ENCODE measurements around the gene PLEKHM3. TPM values are rescaled to one million over a fixed set of nuclear protein-coding genes. Genes with fewer than 3 reads are reported as not detected.
A peak's percentile ranks its signal among the peaks of the same experiment; 100 is the strongest.

The PLEKHM3 gene
- total and polyA plus RNA-seq, 2 experiments from 2014 or later, result 4.9 to 6.6 TPM

GRCh38 chr2:207775473-207775872, 249.9 kb downstream of the PLEKHM3 start:
- Histone ChIP-seq H3K4me3 (no peak overlapping the region), H3K9me2 (ENCODE audit: insufficient read depth) (no peaks in the 10 kb centered on the region), H3K9me3 (ENCODE audit: low read depth) (no peaks in the 10 kb centered on the region), H3K36me3 (ENCODE audit: low read depth) (no peaks in the 10 kb centered on the region), H3K27ac (no peak overlapping the region), H3K9ac (no peak overlapping the region), H4K20me1 (ENCODE audit: insufficient read depth) (no peaks in the 10 kb centered on the region), H3F3A (ENCODE audit: insufficient read depth) (no peaks in the 10 kb centered on the region), H3K27me3 (replicated peaks; ENCODE audit: insufficient read depth) (no peaks in the 10 kb centered on the region), H3K79me2 (ENCODE audit: insufficient read depth) (no peaks in the 10 kb centered on the region), H3K4me1 (ENCODE audit: insufficient read depth) (no peaks in the 10 kb centered on the region), H3K4me2 (ENCODE audit: unreplicated experiment) (no peak overlapping the region), H2AFZ (no peak overlapping the region)
- DNase-seq, result no peak
- TF ChIP-seq EZH2phosphoT487 (IDR thresholded peaks at IDR 0.05; ENCODE audit: insufficient read depth, low read depth), result no peak
- TF ChIP-seq EZH2 (IDR thresholded peaks at IDR 0.05; ENCODE audit: insufficient read depth, poor library complexity, severe bottlenecking), result no peak
- in situ Hi-C loops (cut with MboI), result no loop called here
- WGBS, 2 experiments (ENCODE audit: low coverage in 1 of 2, low lambda C conversion rate in 2 of 2, missing lambda C conversion rate in 2 of 2), result 77 to 88% methylated on average over 3 of the region's 3 CpGs

- H3K9me2 ChIP-seq (ENCODE audit: insufficient read depth), result no peaks in the 10 kb centered on the region
- H3F3A ChIP-seq (ENCODE audit: insufficient read depth), result no peaks in the 10 kb centered on the region
- 87 to 92% methylated on average over 12 to 13 of the region's 13 CpGs for WGBS, 2 experiments (ENCODE audit: low coverage in 1 of 2, low lambda C conversion rate in 2 of 2, missing lambda C conversion rate in 2 of 2)
- H3K9ac ChIP-seq, result no peak overlapping the region
- in situ Hi-C loops (cut with MboI), result no loop called here
- no peak overlapping the region for H3K4me2 ChIP-seq (ENCODE audit: unreplicated experiment)
- no peak overlapping the region for H2AFZ ChIP-seq
- no peak overlapping the region for H3K27ac ChIP-seq
- H3K9me3 ChIP-seq (ENCODE audit: low read depth), result no peaks in the 10 kb centered on the region
- no peak overlapping the region for H3K4me3 ChIP-seq
- H3K36me3 ChIP-seq (ENCODE audit: low read depth), result no peaks in the 10 kb centered on the region
- H3K27me3 ChIP-seq (replicated peaks; ENCODE audit: insufficient read depth), result no peaks in the 10 kb centered on the region
- no peak for TF ChIP-seq EZH2phosphoT487 (IDR thresholded peaks at IDR 0.05; ENCODE audit: insufficient read depth, low read depth)
- no peak for TF ChIP-seq EZH2 (IDR thresholded peaks at IDR 0.05; ENCODE audit: insufficient read depth, poor library complexity, severe bottlenecking)
- H4K20me1 ChIP-seq (ENCODE audit: insufficient read depth), result no peaks in the 10 kb centered on the region
- no peaks in the 10 kb centered on the region for H3K79me2 ChIP-seq (ENCODE audit: insufficient read depth)
- DNase-seq, result no peak
- no peaks in the 10 kb centered on the region for H3K4me1 ChIP-seq (ENCODE audit: insufficient read depth)
Observed at GRCh38 chr2:207772844-207773205, 252.5 kb downstream of the PLEKHM3 start.

GRCh38 chr2:207772081-207772843, 253.1 kb downstream of the PLEKHM3 start:
- Histone ChIP-seq H3K79me2 (ENCODE audit: insufficient read depth) (no peaks in the 10 kb centered on the region), H3K4me1 (ENCODE audit: insufficient read depth) (no peaks in the 10 kb centered on the region), H3K9me2 (ENCODE audit: insufficient read depth) (no peaks in the 10 kb centered on the region), H3K27ac (no peak overlapping the region), H3K36me3 (ENCODE audit: low read depth) (no peaks in the 10 kb centered on the region), H3K9me3 (ENCODE audit: low read depth) (no peaks in the 10 kb centered on the region), H3K9ac (no peak overlapping the region), H3K4me2 (ENCODE audit: unreplicated experiment) (no peak overlapping the region), H4K20me1 (ENCODE audit: insufficient read depth) (no peaks in the 10 kb centered on the region), H3K27me3 (replicated peaks; ENCODE audit: insufficient read depth) (no peaks in the 10 kb centered on the region), H2AFZ (no peak overlapping the region), H3F3A (ENCODE audit: insufficient read depth) (no peaks in the 10 kb centered on the region), H3K4me3 (no peak overlapping the region)
- peak; percentile 29 for DNase-seq
- 76 to 80% methylated on average over 13 of the region's 13 CpGs for WGBS, 2 experiments (ENCODE audit: low coverage in 1 of 2, low lambda C conversion rate in 2 of 2, missing lambda C conversion rate in 2 of 2)
- in situ Hi-C loops (cut with MboI), result no loop called here
- TF ChIP-seq EZH2 (IDR thresholded peaks at IDR 0.05; ENCODE audit: insufficient read depth, poor library complexity, severe bottlenecking) (no peak), EZH2phosphoT487 (IDR thresholded peaks at IDR 0.05; ENCODE audit: insufficient read depth, low read depth) (no peak)

- Histone ChIP-seq H3K9ac (no peak overlapping the region), H3F3A (ENCODE audit: insufficient read depth) (no peaks in the 10 kb centered on the region), H3K27me3 (replicated peaks; ENCODE audit: insufficient read depth) (no peaks in the 10 kb centered on the region), H3K79me2 (ENCODE audit: insufficient read depth) (no peaks in the 10 kb centered on the region), H3K27ac (no peak overlapping the region), H3K4me1 (ENCODE audit: insufficient read depth) (no peaks in the 10 kb centered on the region), H3K4me3 (peak overlapping the region; percentile 69), H4K20me1 (ENCODE audit: insufficient read depth) (no peaks in the 10 kb centered on the region), H3K9me2 (ENCODE audit: insufficient read depth) (no peaks in the 10 kb centered on the region), H3K9me3 (ENCODE audit: low read depth) (no peaks in the 10 kb centered on the region), H3K4me2 (ENCODE audit: unreplicated experiment) (peak overlapping the region; percentile 89), H3K36me3 (ENCODE audit: low read depth) (no peaks in the 10 kb centered on the region), H2AFZ (peak overlapping the region; percentile 86; the same call in 1 of the 2 replicates)
- DNase-seq, result no peak
- no peak for TF ChIP-seq EZH2phosphoT487 (IDR thresholded peaks at IDR 0.05; ENCODE audit: insufficient read depth, low read depth)
- no peak for TF ChIP-seq EZH2 (IDR thresholded peaks at IDR 0.05; ENCODE audit: insufficient read depth, poor library complexity, severe bottlenecking)
- in situ Hi-C loops (cut with MboI), result no loop called here
- 59 to 60% methylated on average over 14 of the region's 14 CpGs for WGBS, 2 experiments (ENCODE audit: low coverage in 1 of 2, low lambda C conversion rate in 2 of 2, missing lambda C conversion rate in 2 of 2)
Observed at GRCh38 chr2:207771421-207771820, 253.9 kb downstream of the PLEKHM3 start.

Small RNA genes within 50 kb of the gene (small RNA-seq; reads per million reads assigned to genes)
- gene RNA5SP116 (ENCODE audit: low read depth, low replicate concordance), result not detected
- not detected for gene RNU6-360P (ENCODE audit: low read depth, low replicate concordance)

Other genes starting within 250 kb of the PLEKHM3 start
- gene CRYGD, start 99.0 kb upstream of the PLEKHM3 start, total RNA-seq (2014; rRNA removed; shearing (Covaris generic)), result not detected in 2 replicates
- gene CRYGD, start 99.0 kb upstream of the PLEKHM3 start, polyA plus RNA-seq (2016; fragmentation: Nextera tagmentation; extraction: Ambion mirVana), result not detected in 2 replicates
- gene CRYGC, start 104.3 kb upstream of the PLEKHM3 start, total RNA-seq (2014; rRNA removed; shearing (Covaris generic)), result not detected in 2 replicates
- gene CRYGC, start 104.3 kb upstream of the PLEKHM3 start, polyA plus RNA-seq (2016; fragmentation: Nextera tagmentation; extraction: Ambion mirVana), result not detected in 2 replicates
- not detected in 2 replicates for gene CRYGB, start 120.6 kb upstream of the PLEKHM3 start, total RNA-seq (2014; rRNA removed; shearing (Covaris generic))
- gene CRYGB, start 120.6 kb upstream of the PLEKHM3 start, polyA plus RNA-seq (2016; fragmentation: Nextera tagmentation; extraction: Ambion mirVana), result not detected in 2 replicates
- gene CRYGA, start 138.1 kb upstream of the PLEKHM3 start, total RNA-seq (2014; rRNA removed; shearing (Covaris generic)), result not detected in 2 replicates
- gene CRYGA, start 138.1 kb upstream of the PLEKHM3 start, polyA plus RNA-seq (2016; fragmentation: Nextera tagmentation; extraction: Ambion mirVana), result not detected in 2 replicates
- not detected in 2 replicates for gene C2orf80, start 164.5 kb upstream of the PLEKHM3 start, total RNA-seq (2014; rRNA removed; shearing (Covaris generic))
- not detected in 2 replicates for gene C2orf80, start 164.5 kb upstream of the PLEKHM3 start, polyA plus RNA-seq (2016; fragmentation: Nextera tagmentation; extraction: Ambion mirVana)
- 53.6 and 63.7 TPM in 2 replicates for gene IDH1, start 229.5 kb upstream of the PLEKHM3 start, total RNA-seq (2014; rRNA removed; shearing (Covaris generic))
- gene IDH1, start 229.5 kb upstream of the PLEKHM3 start, polyA plus RNA-seq (2016; fragmentation: Nextera tagmentation; extraction: Ambion mirVana), result 53.1 and 53.5 TPM in 2 replicates
- gene PIKFYVE, start 240.7 kb upstream of the PLEKHM3 start, total RNA-seq (2014; rRNA removed; shearing (Covaris generic)), result 19.7 and 25.4 TPM in 2 replicates
- 4.2 and 4.8 TPM in 2 replicates for gene PIKFYVE, start 240.7 kb upstream of the PLEKHM3 start, polyA plus RNA-seq (2016; fragmentation: Nextera tagmentation; extraction: Ambion mirVana)